ENCODE results near the gene DMAC1.

Gene DMAC1, protein sequence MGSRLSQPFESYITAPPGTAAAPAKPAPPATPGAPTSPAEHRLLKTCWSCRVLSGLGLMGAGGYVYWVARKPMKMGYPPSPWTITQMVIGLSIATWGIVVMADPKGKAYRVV

DNA sequence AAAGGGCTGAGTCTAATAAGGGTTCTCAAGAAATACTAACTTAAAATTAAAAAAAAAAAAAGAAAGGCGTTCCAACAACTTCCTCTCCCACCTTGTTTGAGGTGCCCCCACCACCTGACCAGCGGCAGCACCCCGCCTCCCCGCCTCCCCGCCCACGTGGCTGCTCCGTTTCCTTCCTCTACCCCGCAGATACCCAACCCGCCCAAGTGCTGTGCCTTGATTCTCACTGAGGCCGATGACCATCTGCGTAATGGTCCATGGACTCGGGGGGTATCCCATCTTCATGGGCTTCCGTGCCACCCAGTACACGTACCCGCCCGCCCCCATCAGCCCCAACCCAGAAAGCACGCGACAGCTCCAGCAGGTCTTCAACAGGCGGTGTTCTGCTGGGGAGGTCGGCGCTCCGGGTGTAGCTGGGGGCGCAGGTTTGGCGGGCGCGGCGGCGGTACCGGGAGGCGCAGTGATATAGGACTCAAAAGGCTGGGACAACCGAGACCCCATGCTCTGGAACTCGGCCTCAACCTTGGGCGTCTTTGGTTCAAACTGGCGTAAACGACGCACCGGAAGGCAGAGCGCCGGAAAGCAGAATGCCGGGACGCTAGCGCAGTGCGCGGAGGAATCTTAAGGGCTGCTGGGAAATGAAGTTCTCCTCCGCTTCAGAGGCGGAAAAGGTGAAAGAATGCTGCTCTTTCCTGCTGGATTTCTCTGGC lies at the start of gene DMAC1:
TSS of gene DMAC1 (minus strand) at position 545 of the 710 bp plus-strand sequence. CDS start at position 501, 44 bp downstream.
- peak; percentile 86 for DNase-seq (ENCODE audit: low read depth)

GRCh38 chr9:7849362-7849761 lies 49.8 kb upstream of the DMAC1 start:
- no peak for DNase-seq (ENCODE audit: low read depth)

GRCh38 chr9:7848498-7848897 lies 48.9 kb upstream of the DMAC1 start:
- DNase-seq (ENCODE audit: low read depth) = no peak

GRCh38 chr9:7844242-7844641 lies 44.7 kb upstream of the DMAC1 start:
- DNase-seq (ENCODE audit: low read depth) = peak; percentile 4

GRCh38 chr9:7841831-7842230 lies 42.3 kb upstream of the DMAC1 start:
- no peak for DNase-seq (ENCODE audit: low read depth)

GRCh38 chr9:7834531-7834930 lies 35.0 kb upstream of the DMAC1 start:
- no peak for DNase-seq (ENCODE audit: low read depth)

DNA sequence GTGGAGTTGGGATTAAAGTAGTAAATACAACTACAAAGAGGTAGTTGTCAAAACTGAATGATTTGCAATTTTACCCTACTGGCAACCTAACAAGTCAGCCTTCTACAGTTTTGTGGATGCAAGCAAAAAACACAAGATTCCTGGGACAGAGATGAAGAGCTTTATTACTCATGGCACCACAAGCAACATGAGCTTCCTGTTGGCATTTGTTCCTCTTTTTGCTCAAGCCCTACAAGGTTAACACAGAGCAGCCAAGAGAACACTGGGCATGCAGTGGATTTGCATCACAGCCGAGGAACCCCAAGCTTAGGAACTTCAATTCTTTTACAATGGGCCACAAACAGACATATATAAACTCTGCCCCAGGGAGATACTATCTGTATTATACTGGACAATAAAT lies 28.8 kb upstream of the DMAC1 start:
- DNase-seq (ENCODE audit: low read depth) = no peak

DNA sequence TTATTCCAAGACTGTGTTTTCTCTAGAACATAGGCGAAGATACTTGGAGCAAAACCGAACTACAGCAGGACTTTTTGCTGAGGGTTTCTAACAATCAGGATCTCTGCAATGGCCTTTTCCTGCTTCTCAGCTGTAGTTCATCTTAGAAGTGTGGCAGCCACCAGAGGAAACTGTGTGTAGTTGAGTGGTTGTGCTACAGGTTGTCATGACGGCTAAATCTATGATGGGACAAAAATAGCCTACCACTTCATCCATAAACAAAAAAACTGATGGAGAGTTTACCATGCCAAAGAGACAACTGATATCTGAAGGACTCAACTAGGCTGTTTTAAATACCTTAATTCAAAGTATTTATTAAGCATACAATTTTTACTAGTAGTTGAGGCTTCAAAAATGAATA lies 28.2 kb upstream of the DMAC1 start:
- no peak for DNase-seq (ENCODE audit: low read depth)

- no peak for DNase-seq (ENCODE audit: low read depth)
Observed at GRCh38 chr9:7827056-7827455, 27.5 kb upstream of the DMAC1 start.

GRCh38 chr9:7823651-7824050 lies 24.1 kb upstream of the DMAC1 start:
- DNase-seq (ENCODE audit: low read depth) = no peak

DNA sequence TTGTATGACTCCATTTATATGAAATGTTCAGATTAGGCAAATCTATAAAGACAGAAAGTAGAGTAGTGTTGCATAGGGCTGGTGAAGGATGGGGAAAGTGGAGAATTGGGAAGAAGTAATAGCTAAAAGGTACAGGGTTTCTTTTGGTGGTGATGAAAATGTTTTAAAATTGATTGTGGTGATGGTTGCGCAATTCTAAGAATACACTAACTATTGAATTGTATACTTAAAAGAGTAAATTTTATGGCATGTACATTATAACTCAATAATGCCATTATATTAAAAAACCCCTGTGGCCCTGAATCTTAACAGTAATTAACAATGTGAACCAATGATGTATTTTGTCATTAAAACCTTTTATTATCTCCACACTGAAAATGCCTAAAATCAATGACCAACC lies 20.4 kb upstream of the DMAC1 start:
- DNase-seq (ENCODE audit: low read depth) = no peak

DNA sequence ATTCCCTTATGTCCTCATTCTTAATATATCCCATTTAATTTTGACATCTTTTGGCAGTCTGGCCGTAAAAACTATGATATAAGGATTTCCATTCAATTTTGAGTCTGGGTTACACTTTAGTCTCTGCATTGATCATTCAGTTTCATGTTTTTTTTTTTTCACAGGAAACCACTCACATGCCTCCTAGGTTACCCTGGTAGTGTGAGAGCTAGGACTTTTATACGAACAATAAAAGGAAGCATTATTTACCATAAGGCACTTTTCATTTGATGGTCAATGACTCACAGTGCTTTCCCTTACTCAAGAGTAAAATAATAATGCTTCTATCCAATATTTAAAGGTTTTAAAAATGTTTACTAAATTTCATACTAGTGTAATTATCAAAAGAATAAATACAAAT lies 16.4 kb upstream of the DMAC1 start:
- DNase-seq (ENCODE audit: low read depth) = no peak

DNA sequence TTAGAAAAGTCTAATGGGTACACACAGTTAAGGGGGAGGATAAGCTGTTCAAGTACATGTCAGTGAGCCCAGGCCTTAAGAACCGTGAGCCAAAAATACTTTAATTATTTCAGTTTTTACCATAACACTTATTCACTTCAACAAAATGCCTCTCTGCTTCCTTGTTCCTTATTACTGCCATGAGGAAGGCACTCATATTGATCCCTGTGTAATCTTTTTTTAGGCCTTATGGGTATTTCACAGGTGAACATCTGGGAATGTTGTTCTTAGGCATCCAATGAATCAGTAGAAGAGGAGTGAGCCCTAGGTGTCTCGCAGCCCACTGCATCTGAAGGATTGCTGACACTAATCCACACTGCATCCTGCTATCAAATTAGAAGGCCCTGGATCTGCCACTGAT lies 13.5 kb upstream of the DMAC1 start:
- no peak for DNase-seq (ENCODE audit: low read depth)

- no peak for DNase-seq (ENCODE audit: low read depth)
Observed at GRCh38 chr9:7811677-7812076, 12.1 kb upstream of the DMAC1 start.

DNA sequence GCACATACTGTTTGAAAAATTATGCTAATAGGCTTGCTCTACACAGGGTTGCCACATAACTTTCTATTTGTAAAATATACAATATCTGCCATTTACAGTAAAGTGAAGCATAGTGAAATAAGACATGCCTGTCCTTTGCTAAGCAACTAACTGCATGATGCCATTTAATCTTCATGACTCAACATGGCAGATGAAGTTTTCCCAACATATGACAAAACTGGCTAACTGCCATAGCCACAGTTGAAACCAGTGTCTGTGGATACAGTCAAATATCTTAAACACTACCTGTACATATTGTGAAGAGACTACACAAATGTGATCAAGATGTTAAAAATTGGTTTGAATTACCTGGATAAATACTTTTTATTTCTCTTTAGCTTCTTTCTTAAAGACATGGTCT lies 3.1 kb upstream of the DMAC1 start:
- DNase-seq (ENCODE audit: low read depth) = no peak

DNA sequence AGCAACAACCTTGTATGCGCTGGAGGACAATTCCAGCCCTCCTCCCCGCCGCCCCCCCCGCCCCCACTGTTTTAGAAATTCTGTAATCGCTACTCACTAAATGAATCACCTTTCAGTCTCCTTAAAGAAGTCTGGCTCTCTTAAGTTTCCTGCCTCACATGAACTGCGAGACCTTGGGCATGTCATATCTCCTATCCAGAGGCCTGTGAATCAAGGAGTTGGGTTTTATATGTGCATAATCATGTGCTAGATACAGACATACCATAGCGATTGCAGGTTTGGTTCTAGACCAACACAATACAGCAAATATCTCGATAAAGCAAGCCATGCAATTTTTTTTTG lies 337 bp upstream of the DMAC1 start:
- no peak for DNase-seq (ENCODE audit: low read depth)

DNA sequence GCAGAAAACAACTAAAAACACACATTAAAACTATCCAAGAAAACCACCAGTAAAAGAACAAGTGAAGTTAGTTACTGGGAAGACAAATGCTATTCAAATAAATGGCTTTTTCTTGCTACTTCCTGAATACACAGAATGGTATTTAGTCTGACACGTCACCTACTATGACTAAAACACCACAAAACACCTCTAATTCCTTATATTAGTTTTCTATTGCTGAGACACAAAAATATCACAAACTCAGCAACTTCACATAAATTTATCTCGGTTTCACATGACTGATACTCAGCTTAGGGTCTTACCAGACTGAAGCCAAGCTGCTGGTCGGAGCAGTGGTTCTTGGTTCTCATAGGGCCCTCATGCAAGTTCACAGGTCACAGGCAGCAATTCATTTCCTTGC lies 5.4 kb downstream of the DMAC1 start:
- DNase-seq (ENCODE audit: low read depth) = no peak

DNA sequence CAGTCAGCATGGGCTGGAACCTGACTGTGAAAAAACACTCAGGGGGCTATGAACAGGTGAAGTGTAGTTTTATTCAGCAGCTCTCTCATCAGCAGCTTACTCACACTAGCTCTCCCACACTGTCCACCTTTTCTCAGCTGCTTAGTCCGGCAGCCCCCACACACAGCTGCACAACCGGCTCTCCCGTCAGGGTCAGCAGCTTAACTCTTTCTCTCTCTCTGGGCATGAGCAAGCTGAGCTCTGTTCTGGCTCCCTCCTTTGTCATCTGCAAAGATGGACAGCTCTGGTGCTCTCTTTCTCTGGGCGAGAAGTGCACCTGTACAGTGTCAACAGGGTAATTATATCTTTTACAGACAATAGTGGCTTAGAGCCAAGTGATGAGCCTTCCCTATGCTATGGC lies 8.2 kb downstream of the DMAC1 start:
- no peak for DNase-seq (ENCODE audit: low read depth)

- DNase-seq (ENCODE audit: low read depth) = no peak
Observed at GRCh38 chr9:7790819-7791182, 8.8 kb downstream of the DMAC1 start.

DNA sequence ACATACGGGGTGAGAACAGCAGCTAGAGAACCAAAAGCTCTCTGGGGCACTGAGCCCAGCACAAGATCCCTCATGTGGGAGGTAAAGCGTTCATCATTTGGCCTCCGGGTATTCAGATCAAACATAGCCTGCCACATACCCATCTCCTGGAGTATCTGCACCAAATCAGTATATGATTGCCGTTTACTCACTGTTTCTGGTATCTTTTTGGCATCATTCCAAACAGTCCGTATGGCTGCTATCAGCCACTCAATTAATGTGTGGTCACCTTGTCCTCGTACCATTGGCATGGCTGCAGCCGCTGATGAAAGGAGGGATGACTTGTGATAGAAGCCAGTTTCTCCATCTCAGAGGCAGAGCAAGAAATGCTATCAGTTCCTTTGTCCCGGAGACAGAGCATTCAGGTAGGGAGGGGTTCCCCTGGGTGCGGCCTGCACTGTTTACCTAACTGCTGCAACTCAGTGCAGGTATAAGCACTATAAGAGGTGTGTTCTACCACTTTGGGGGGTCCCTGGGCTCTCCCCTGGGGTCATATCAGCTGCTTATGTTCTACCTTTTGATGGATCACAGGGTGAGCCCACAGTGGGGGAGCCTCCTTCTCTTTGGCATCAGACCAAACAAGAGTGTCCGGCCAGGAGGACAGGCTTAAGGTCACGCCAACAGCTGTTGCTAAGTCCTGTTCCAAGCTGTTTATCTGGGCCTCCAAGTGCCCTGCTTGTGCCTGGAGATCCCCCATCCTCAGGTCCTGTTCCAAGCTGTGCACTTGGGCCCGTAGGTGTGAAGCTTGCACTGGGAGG lies 9.4 kb downstream of the DMAC1 start:
- no peak for DNase-seq (ENCODE audit: low read depth)

- DNase-seq (ENCODE audit: low read depth) = no peak
Observed at GRCh38 chr9:7788772-7789171, 10.8 kb downstream of the DMAC1 start.

GRCh38 chr9:7785813-7786212 lies 13.8 kb downstream of the DMAC1 start:
- DNase-seq (ENCODE audit: low read depth) = no peak

GRCh38 chr9:7784472-7784871 lies 15.1 kb downstream of the DMAC1 start:
- DNase-seq (ENCODE audit: low read depth) = no peak

- DNase-seq (ENCODE audit: low read depth) = no peak
Observed at GRCh38 chr9:7783635-7784063, 15.9 kb downstream of the DMAC1 start.
